Neural cell (in vitro differentiated cells): Measurements from ENCODE around the gene SAP30BP. TPM values are rescaled to one million over a fixed set of nuclear protein-coding genes. Genes with fewer than 3 reads are reported as not detected.

ENCODE experiments used
- H2AFZ ChIP-seq: fragments of 200-600, 300-800 bp; sonication (generic), shearing (Covaris generic); 2 replicates; pipeline ENCODE4 v1.6.0; 2014; ENCODE audit warnings: low read depth, mild to moderate bottlenecking, antibody characterized with exemption, low read length, moderate library complexity
- H3F3A ChIP-seq: fragments of 200-600 bp; shearing (Covaris generic); 2 replicates; pipeline ENCODE4 v1.6.1; 2016; ENCODE audit warnings: mild to moderate bottlenecking, moderate library complexity, mixed read lengths, antibody characterized with exemption, low read length; ENCODE audit not compliant: insufficient read depth, poor library complexity, severe bottlenecking
- H3K27ac ChIP-seq: fragments of 200-600, 300-800 bp; sonication (generic), shearing (Covaris generic); 2 replicates; pipeline ENCODE4 v1.5.1; 2014; ENCODE audit warnings: mild to moderate bottlenecking, low read length, moderate library complexity
- H3K27me3 ChIP-seq: fragments of 300-800, 200-600 bp; sonication (generic), shearing (Covaris generic); 2 replicates; pipeline ENCODE4 v1.6.0; 2014; ENCODE audit warnings: mild to moderate bottlenecking, low read depth, low read length, moderate library complexity; ENCODE audit not compliant: insufficient read depth
- H3K36me3 ChIP-seq: fragments of 300-800, 200-600 bp; sonication (generic), shearing (Covaris generic); 2 replicates; pipeline ENCODE4 v1.5.1; 2014; ENCODE audit warnings: mild to moderate bottlenecking, antibody characterized with exemption, low read length, moderate library complexity; ENCODE audit not compliant: insufficient read depth
- H3K4me2 ChIP-seq: fragments of 300-800, 200-600 bp; sonication (generic), shearing (Covaris generic); 2 replicates; pipeline ENCODE4 v1.6.0; 2014; ENCODE audit warnings: mild to moderate bottlenecking, low read length
- H3K4me3 ChIP-seq: fragments of 300-800, 200-600 bp; sonication (generic), shearing (Covaris generic); 2 replicates; pipeline ENCODE4 v1.5.1; 2014; ENCODE audit warnings: mild to moderate bottlenecking, low read length, moderate library complexity
- H3K79me2 ChIP-seq: fragments of 200-600 bp; shearing (Covaris generic); replicated peaks from 2 replicates; pipeline ENCODE4 v1.6.0; 2014; ENCODE audit warnings: mild to moderate bottlenecking, low read length, moderate library complexity; ENCODE audit not compliant: insufficient read depth
- H3K9ac ChIP-seq: fragments of 300-800, 200-600 bp; sonication (generic), shearing (Covaris generic); 2 replicates; pipeline ENCODE4 v1.6.1; 2016; ENCODE audit warnings: mild to moderate bottlenecking, low read length, mixed read lengths
- H3K9me2 ChIP-seq: fragments of 200-600 bp; shearing (Covaris generic); 2 replicates; pipeline ENCODE4 v1.6.1; 2016; ENCODE audit warnings: mild to moderate bottlenecking, low read length, mixed read lengths; ENCODE audit not compliant: insufficient read depth
- H3K9me3 ChIP-seq: fragments of 200-600, 300-800 bp; sonication (generic), shearing (Covaris generic); 2 replicates; pipeline ENCODE4 v1.6.1; 2016; ENCODE audit warnings: mild to moderate bottlenecking, mixed run types, low read length, moderate library complexity, mixed read lengths
- H4K20me1 ChIP-seq: fragments of 200-600 bp; shearing (Covaris generic); 2 replicates; pipeline ENCODE4 v1.6.1; 2016; ENCODE audit warnings: mild to moderate bottlenecking, mixed run types; ENCODE audit not compliant: insufficient read depth
- CTCF ChIP-seq: fragments of 450-650 bp; IDR thresholded peaks from 2 replicates; pipeline ENCODE4 v1.5.1; 2014; ENCODE audit warnings: antibody characterized with exemption, mild to moderate bottlenecking, moderate library complexity; ENCODE audit not compliant: poor library complexity, severe bottlenecking
- EP300 ChIP-seq: fragments of 450-650 bp; conservative IDR thresholded peaks from 2 replicates; pipeline ENCODE4 v1.6.1; 2014; ENCODE audit warnings: antibody characterized with exemption, mild to moderate bottlenecking, moderate library complexity; ENCODE audit not compliant: poor library complexity, severe bottlenecking
- EZH2 ChIP-seq: fragments of 200-600, 300-800 bp; shearing (Covaris generic), sonication (generic); IDR thresholded peaks from 2 replicates; pipeline ENCODE4 v1.6.1; 2014; ENCODE audit warnings: antibody characterized with exemption, low read length, borderline replicate concordance, mild to moderate bottlenecking; ENCODE audit not compliant: insufficient read depth, poor library complexity, severe bottlenecking
- MXI1 ChIP-seq: fragments of 450-650 bp; conservative IDR thresholded peaks from 2 replicates; pipeline ENCODE4 v1.6.1; 2014; ENCODE audit warnings: antibody characterized with exemption, mild to moderate bottlenecking; ENCODE audit not compliant: poor library complexity, severe bottlenecking
- POLR2AphosphoS5 ChIP-seq: IDR thresholded peaks from 2 replicates; pipeline ENCODE4 v1.6.1; 2012
- RAD21 ChIP-seq: fragments of 450-650 bp; conservative IDR thresholded peaks from 2 replicates; pipeline ENCODE4 v1.6.1; 2014; ENCODE audit warnings: antibody characterized with exemption, mild to moderate bottlenecking, moderate library complexity
- REST ChIP-seq: IDR thresholded peaks from 2 replicates; pipeline ENCODE4 v1.6.1; 2012; ENCODE audit warnings: borderline replicate concordance
- SMC3 ChIP-seq: fragments of 450-650 bp; conservative IDR thresholded peaks from 2 replicates; pipeline ENCODE4 v1.6.1; 2014; ENCODE audit warnings: antibody characterized with exemption, mild to moderate bottlenecking, moderate library complexity; ENCODE audit not compliant: poor library complexity
- TAF1 ChIP-seq: IDR thresholded peaks from 2 replicates; pipeline ENCODE4 v1.6.1; 2012; ENCODE audit warnings: low read depth
- polyA plus RNA-seq: library from polyadenylated mRNA; depleted of rRNA; stranded (reverse); fragments of >200 nt; gene quantifications from 2 replicates; pipeline ENCODE4 v1.2.3, GENCODE V29; 2014

Gene SAP30BP
- polyA plus RNA-seq, 1 donor from 2014 or later, result 156 TPM

- H3K9ac ChIP-seq, result no peak overlapping the region
- no peak overlapping the region for H2AFZ ChIP-seq
- H4K20me1 ChIP-seq, result no peaks in the 10 kb centered on the region
- H3K27me3 ChIP-seq, result no peaks in the 10 kb centered on the region
- TF ChIP-seq TAF1, result no peak
- TF ChIP-seq SMC3, result peak; percentile 45
- peak; percentile 45 for TF ChIP-seq RAD21
- no peak for TF ChIP-seq POLR2AphosphoS5
- no peak for TF ChIP-seq REST
- peak; percentile 68 for TF ChIP-seq CTCF
- TF ChIP-seq EP300, result no peak
- no peak for TF ChIP-seq EZH2
- no peak for TF ChIP-seq MXI1
- no peak overlapping the region for H3K4me2 ChIP-seq
- H3K4me3 ChIP-seq, result no peak overlapping the region
- H3K9me2 ChIP-seq, result no peaks in the 10 kb centered on the region
- no peak overlapping the region for H3K27ac ChIP-seq
- peaks cover 4% of the 10 kb centered on the region for H3K36me3 ChIP-seq
- H3K79me2 ChIP-seq, result no peaks in the 10 kb centered on the region
- H3F3A ChIP-seq, result no peaks in the 10 kb centered on the region
- H3K9me3 ChIP-seq, result no peaks in the 10 kb centered on the region
These were observed 14.1 kb upstream of the SAP30BP start for GRCh38 chr17:75652934-75653549.

GRCh38 chr17:75654176-75654575 lies 13.0 kb upstream of the SAP30BP start:
- H3K27ac ChIP-seq, result no peak overlapping the region
- peaks cover 8% of the 10 kb centered on the region for H3K36me3 ChIP-seq
- H3K9ac ChIP-seq, result no peak overlapping the region
- H3K9me2 ChIP-seq, result no peaks in the 10 kb centered on the region
- no peaks in the 10 kb centered on the region for H3K9me3 ChIP-seq
- no peaks in the 10 kb centered on the region for H3K27me3 ChIP-seq
- H2AFZ ChIP-seq, result no peak overlapping the region
- H3K4me3 ChIP-seq, result no peak overlapping the region
- no peak overlapping the region for H3K4me2 ChIP-seq
- H4K20me1 ChIP-seq, result no peaks in the 10 kb centered on the region
- no peaks in the 10 kb centered on the region for H3K79me2 ChIP-seq
- TF ChIP-seq CTCF (no peak), REST (no peak), EP300 (no peak), SMC3 (no peak), EZH2 (no peak), POLR2AphosphoS5 (no peak), MXI1 (no peak), RAD21 (no peak), TAF1 (no peak)
- H3F3A ChIP-seq, result no peaks in the 10 kb centered on the region
